Endodermal cell (in vitro differentiated cells): Measurements from ENCODE around the gene COL26A1. TPM values are rescaled to one million over a fixed set of nuclear protein-coding genes. Genes with fewer than 3 reads are reported as not detected.

Experiments used
- DNase-seq: peaks from one replicate; pipeline ENCODE4 v3.0.0-alpha.2; 2017
- H3K27ac ChIP-seq: 2 replicates; pipeline ENCODE4 v1.5.1; 2013; ENCODE audit warnings: mild to moderate bottlenecking, low read depth, low read length, moderate library complexity
- H3K27me3 ChIP-seq: 2 replicates; pipeline ENCODE4 v1.6.1; 2013; ENCODE audit warnings: mild to moderate bottlenecking, low read length, moderate library complexity; ENCODE audit not compliant: insufficient read depth, control insufficient read depth, poor library complexity, severe bottlenecking
- H3K36me3 ChIP-seq: 2 replicates; pipeline ENCODE4 v1.7.0; 2013; ENCODE audit warnings: mild to moderate bottlenecking, low read length, moderate library complexity; ENCODE audit not compliant: control insufficient read depth, insufficient read depth
- H3K4me1 ChIP-seq: one replicate; pipeline ENCODE4 v1.7.0; 2013; ENCODE audit warnings: low read length; ENCODE audit not compliant: control insufficient read depth, insufficient read depth
- H3K4me3 ChIP-seq: 2 replicates; pipeline ENCODE4 v1.5.1; 2013; ENCODE audit warnings: mild to moderate bottlenecking, low read length, moderate library complexity
- H3K9ac ChIP-seq: 2 replicates; pipeline ENCODE4 v1.6.1; 2013; ENCODE audit warnings: mild to moderate bottlenecking, low read length, moderate library complexity; ENCODE audit not compliant: poor library complexity, severe bottlenecking; ENCODE audit errors: extremely low read depth
- H3K9me3 ChIP-seq: 2 replicates; pipeline ENCODE4 v1.6.1; 2013; ENCODE audit warnings: mild to moderate bottlenecking, low read length, moderate library complexity; ENCODE audit not compliant: control insufficient read depth
- H3K27ac Mint-ChIP-seq: 2 replicates; pipeline ENCODE4 v1.8.0; 2020; ENCODE audit warnings: mixed read lengths
- H3K27me3 Mint-ChIP-seq: 2 replicates; pipeline ENCODE4 v1.8.0; 2021; ENCODE audit warnings: mild to moderate bottlenecking, mixed read lengths; ENCODE audit not compliant: insufficient read depth
- H3K36me3 Mint-ChIP-seq: 2 replicates; pipeline ENCODE4 v1.8.0; 2020; ENCODE audit warnings: low read depth, mixed read lengths
- H3K4me1 Mint-ChIP-seq: 2 replicates; pipeline ENCODE4 v1.8.0; 2020; ENCODE audit warnings: mixed read lengths
- H3K4me3 Mint-ChIP-seq: 2 replicates; pipeline ENCODE4 v1.8.0; 2020; ENCODE audit warnings: mild to moderate bottlenecking, moderate library complexity, mixed read lengths
- H3K9me3 Mint-ChIP-seq: 2 replicates; pipeline ENCODE4 v1.8.0; 2020; ENCODE audit warnings: mild to moderate bottlenecking, mixed read lengths
- CTCF ChIP-seq: fragments of 200-600 bp; sonication (generic); conservative IDR thresholded peaks from 2 replicates; pipeline ENCODE4 v1.5.0; 2021; ENCODE audit warnings: antibody characterized with exemption, mild to moderate bottlenecking
- WGBS, 2 experiments: methylation state at CpG; one replicate each; pipeline versions ENCODE4 v1.1.5 to v1.1.7; 2013; ENCODE audit warnings: missing lambda C conversion rate in 2 of 2, mixed read lengths in 1 of 2; ENCODE audit not compliant: insufficient coverage in 1 of 2, insufficient read length in 1 of 2; 5-methylcytosine and 5-hydroxymethylcytosine counted together
- total RNA-seq, 2 donors: library from RNA; stranded (reverse); fragmentation: NEBNext Ultra II Directional in 1 of 2; extraction: Animal tissue kit (Norgen Biotek cat#: 25700) in 1 of 2; gene quantifications; 2 replicates in 1 of 2; 3 replicates in 1 of 2; pipeline ENCODE4 v1.2.1, GENCODE V29; 2021

COL26A1 gene
- total RNA-seq, 2 donors from 2014 or later: 41.2 to 47.0 TPM

GRCh38 chr7:101519324-101520023, 156.8 kb downstream of the COL26A1 start:
- Histone ChIP-seq H3K9ac (no peak overlapping the region), H3K27ac (no peak overlapping the region), H3K4me1 (no peaks in the 10 kb centered on the region), H3K4me3 (no peak overlapping the region), H3K27me3 (no peaks in the 10 kb centered on the region), H3K36me3 (no peaks in the 10 kb centered on the region), H3K9me3 (no peaks in the 10 kb centered on the region)
- no peak for TF ChIP-seq CTCF
- Mint-ChIP-seq H3K4me3 (no peak overlapping the region), H3K27ac (no peak overlapping the region), H3K27me3 (no peaks in the 10 kb centered on the region), H3K4me1 (no peaks in the 10 kb centered on the region), H3K9me3 (no peaks in the 10 kb centered on the region), H3K36me3 (no peaks in the 10 kb centered on the region)
- DNase-seq: no peak
- WGBS, 2 experiments: 84 to 85% methylated on average over 8 to 12 of the region's 12 CpGs

GRCh38 chr7:101521430-101521925, 158.8 kb downstream of the COL26A1 start:
- Histone ChIP-seq H3K27me3 (no peaks in the 10 kb centered on the region), H3K4me3 (no peak overlapping the region), H3K9me3 (no peaks in the 10 kb centered on the region), H3K27ac (no peak overlapping the region), H3K36me3 (no peaks in the 10 kb centered on the region), H3K4me1 (no peaks in the 10 kb centered on the region), H3K9ac (no peak overlapping the region)
- H3K4me1 Mint-ChIP-seq: no peaks in the 10 kb centered on the region
- no peak overlapping the region for H3K27ac Mint-ChIP-seq
- H3K36me3 Mint-ChIP-seq: no peaks in the 10 kb centered on the region
- no peaks in the 10 kb centered on the region for H3K27me3 Mint-ChIP-seq
- H3K9me3 Mint-ChIP-seq: no peaks in the 10 kb centered on the region
- 90 to 91% methylated on average over 5 of the region's 5 CpGs for WGBS, 2 experiments
- no peak for DNase-seq
- TF ChIP-seq CTCF: no peak
- H3K4me3 Mint-ChIP-seq: no peak overlapping the region

GRCh38 chr7:101522021-101522420, 159.3 kb downstream of the COL26A1 start:
- WGBS, 2 experiments: 82 to 100% methylated on average over 2 to 5 of the region's 5 CpGs
- Mint-ChIP-seq H3K36me3 (peaks cover 4% of the 10 kb centered on the region), H3K27me3 (no peaks in the 10 kb centered on the region), H3K9me3 (no peaks in the 10 kb centered on the region), H3K4me3 (no peak overlapping the region), H3K27ac (no peak overlapping the region), H3K4me1 (no peaks in the 10 kb centered on the region)
- Histone ChIP-seq H3K9me3 (no peaks in the 10 kb centered on the region), H3K4me3 (no peak overlapping the region), H3K27ac (no peak overlapping the region), H3K27me3 (no peaks in the 10 kb centered on the region), H3K36me3 (no peaks in the 10 kb centered on the region), H3K9ac (no peak overlapping the region), H3K4me1 (no peaks in the 10 kb centered on the region)
- TF ChIP-seq CTCF: no peak
- no peak for DNase-seq
